ENCODE data around the gene MTG2.

The MTG2 gene

DNA sequence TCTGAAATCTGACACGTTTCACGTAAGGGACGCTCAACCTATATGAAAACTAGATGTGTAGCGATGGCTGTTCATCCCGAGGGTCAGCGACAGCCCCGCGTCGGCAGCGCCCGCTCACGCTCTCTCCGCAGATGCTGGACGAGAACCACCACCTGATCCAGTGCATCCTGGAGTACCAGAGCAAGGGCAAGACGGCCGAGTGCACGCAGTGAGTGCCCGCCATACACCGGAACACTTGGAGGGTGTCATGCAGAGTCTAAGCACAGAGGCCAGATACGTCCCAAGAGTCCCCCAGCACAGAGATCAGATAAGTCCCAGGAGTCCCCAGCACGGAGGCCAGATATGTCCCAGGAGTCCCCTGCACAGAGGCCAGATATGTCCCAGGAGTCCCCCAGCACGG lies 24.3 kb upstream of the MTG2 start:
- no peaks in the 10 kb centered on the region for H4K20me1 ChIP-seq (ENCODE audit: insufficient read depth, low read length)
- TF ChIP-seq EZH2phosphoT487 (IDR thresholded peaks at IDR 0.05; ENCODE audit: low read length): no peak
- no peak for TF ChIP-seq EZH2 (optimal IDR thresholded peaks at IDR 0.05; ENCODE audit: low read depth, low read length)
- TF ChIP-seq, protein P1, sequence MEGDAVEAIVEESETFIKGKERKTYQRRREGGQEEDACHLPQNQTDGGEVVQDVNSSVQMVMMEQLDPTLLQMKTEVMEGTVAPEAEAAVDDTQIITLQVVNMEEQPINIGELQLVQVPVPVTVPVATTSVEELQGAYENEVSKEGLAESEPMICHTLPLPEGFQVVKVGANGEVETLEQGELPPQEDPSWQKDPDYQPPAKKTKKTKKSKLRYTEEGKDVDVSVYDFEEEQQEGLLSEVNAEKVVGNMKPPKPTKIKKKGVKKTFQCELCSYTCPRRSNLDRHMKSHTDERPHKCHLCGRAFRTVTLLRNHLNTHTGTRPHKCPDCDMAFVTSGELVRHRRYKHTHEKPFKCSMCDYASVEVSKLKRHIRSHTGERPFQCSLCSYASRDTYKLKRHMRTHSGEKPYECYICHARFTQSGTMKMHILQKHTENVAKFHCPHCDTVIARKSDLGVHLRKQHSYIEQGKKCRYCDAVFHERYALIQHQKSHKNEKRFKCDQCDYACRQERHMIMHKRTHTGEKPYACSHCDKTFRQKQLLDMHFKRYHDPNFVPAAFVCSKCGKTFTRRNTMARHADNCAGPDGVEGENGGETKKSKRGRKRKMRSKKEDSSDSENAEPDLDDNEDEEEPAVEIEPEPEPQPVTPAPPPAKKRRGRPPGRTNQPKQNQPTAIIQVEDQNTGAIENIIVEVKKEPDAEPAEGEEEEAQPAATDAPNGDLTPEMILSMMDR (IDR thresholded peaks at IDR 0.05; ENCODE audit: low read length): no peak
- H3K4me1 ChIP-seq (ENCODE audit: low read length): no peaks in the 10 kb centered on the region
- H3K27me3 ChIP-seq (replicated peaks; ENCODE audit: insufficient read depth, low read length): no peaks in the 10 kb centered on the region
- H3F3A ChIP-seq (ENCODE audit: insufficient read depth, low read length): no peaks in the 10 kb centered on the region
- H2AFZ ChIP-seq (ENCODE audit: low read length): no peak overlapping the region
- H3K9me3 ChIP-seq (replicated peaks; ENCODE audit: insufficient read depth, low read length): no peaks in the 10 kb centered on the region
- no peak overlapping the region for H3K4me3 ChIP-seq (ENCODE audit: low read length)
- no peak overlapping the region for H3K27ac ChIP-seq (ENCODE audit: low read length)
- DNase-seq: no peak
- no peaks in the 10 kb centered on the region for H3K9me2 ChIP-seq (replicated peaks; ENCODE audit: insufficient read depth, low read length)
- no peaks in the 10 kb centered on the region for H3K36me3 ChIP-seq (replicated peaks; ENCODE audit: insufficient read depth, low read length)
- no peak overlapping the region for H3K9ac ChIP-seq (ENCODE audit: low read length)
- H3K79me2 ChIP-seq (ENCODE audit: low read length): peaks cover 43% of the 10 kb centered on the region
- no peak overlapping the region for H3K4me2 ChIP-seq (ENCODE audit: low read depth, low read length)

DNA sequence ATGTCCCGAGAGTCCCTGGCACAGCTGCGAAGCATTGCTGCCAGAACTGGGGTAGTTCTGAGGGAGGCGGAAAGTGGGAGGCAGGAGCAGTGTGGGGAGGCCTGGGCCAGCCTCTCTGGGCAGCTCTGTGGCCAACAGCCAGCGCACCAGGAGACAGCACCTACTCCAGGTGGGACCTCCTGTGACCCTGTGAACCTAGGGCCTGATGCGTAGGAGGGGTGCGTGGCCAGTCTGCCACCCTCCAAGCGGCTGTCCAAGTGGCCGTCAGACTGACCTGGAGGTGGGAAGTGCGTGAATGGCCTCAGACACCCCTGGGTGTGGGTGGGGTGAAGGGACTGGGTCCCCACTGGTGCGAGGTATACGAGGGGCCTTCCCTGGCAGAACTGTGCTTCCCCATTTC lies 23.8 kb upstream of the MTG2 start:
- Histone ChIP-seq H4K20me1 (ENCODE audit: insufficient read depth, low read length) (no peaks in the 10 kb centered on the region), H3K79me2 (ENCODE audit: low read length) (peaks cover 40% of the 10 kb centered on the region)

DNA sequence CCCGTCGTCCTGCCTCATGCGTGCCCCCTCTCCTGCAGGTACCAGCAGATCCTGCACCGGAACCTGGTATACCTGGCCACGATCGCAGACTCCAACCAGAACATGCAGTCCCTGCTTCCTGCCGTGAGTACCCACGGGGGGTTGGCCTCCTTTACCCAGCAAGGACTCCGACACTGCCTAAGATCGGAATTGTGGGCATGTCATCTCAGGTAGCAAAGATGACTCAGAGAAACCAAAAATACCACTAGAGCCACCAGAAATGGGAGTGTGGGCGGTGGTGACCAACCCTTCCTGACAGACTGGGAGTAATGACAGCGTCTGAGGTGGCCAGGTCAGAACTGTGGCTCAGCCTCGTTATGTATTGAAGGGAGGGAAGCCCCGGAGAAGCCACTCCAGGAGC lies 23.0 kb upstream of the MTG2 start:
- Histone ChIP-seq H3K4me2 (ENCODE audit: low read depth, low read length) (no peak overlapping the region), H2AFZ (ENCODE audit: low read length) (no peak overlapping the region)
- DNase-seq: no peak

More for the DNA sequence above, 23.8 kb upstream of the MTG2 start:
- no peaks in the 10 kb centered on the region for H3K4me1 ChIP-seq (ENCODE audit: low read length)
- H2AFZ ChIP-seq (ENCODE audit: low read length): no peak overlapping the region
- no peaks in the 10 kb centered on the region for H3K36me3 ChIP-seq (replicated peaks; ENCODE audit: insufficient read depth, low read length)
- H3F3A ChIP-seq (ENCODE audit: insufficient read depth, low read length): no peaks in the 10 kb centered on the region
- DNase-seq: no peak
- H3K4me2 ChIP-seq (ENCODE audit: low read depth, low read length): no peak overlapping the region
- no peaks in the 10 kb centered on the region for H3K27me3 ChIP-seq (replicated peaks; ENCODE audit: insufficient read depth, low read length)
- no peaks in the 10 kb centered on the region for H3K9me3 ChIP-seq (replicated peaks; ENCODE audit: insufficient read depth, low read length)
- H3K27ac ChIP-seq (ENCODE audit: low read length): no peak overlapping the region
- H3K4me3 ChIP-seq (ENCODE audit: low read length): no peak overlapping the region
- TF ChIP-seq EZH2 (optimal IDR thresholded peaks at IDR 0.05; ENCODE audit: low read depth, low read length): no peak
- TF ChIP-seq, protein P1 (IDR thresholded peaks at IDR 0.05; ENCODE audit: low read length): no peak
- TF ChIP-seq EZH2phosphoT487 (IDR thresholded peaks at IDR 0.05; ENCODE audit: low read length): no peak
- H3K9me2 ChIP-seq (replicated peaks; ENCODE audit: insufficient read depth, low read length): no peaks in the 10 kb centered on the region
- no peak overlapping the region for H3K9ac ChIP-seq (ENCODE audit: low read length)

More for the DNA sequence above, 23.0 kb upstream of the MTG2 start:
- H3K79me2 ChIP-seq (ENCODE audit: low read length): peaks cover 32% of the 10 kb centered on the region
- H3F3A ChIP-seq (ENCODE audit: insufficient read depth, low read length): no peaks in the 10 kb centered on the region
- no peaks in the 10 kb centered on the region for H3K9me2 ChIP-seq (replicated peaks; ENCODE audit: insufficient read depth, low read length)
- H3K36me3 ChIP-seq (replicated peaks; ENCODE audit: insufficient read depth, low read length): no peaks in the 10 kb centered on the region
- H3K9me3 ChIP-seq (replicated peaks; ENCODE audit: insufficient read depth, low read length): no peaks in the 10 kb centered on the region
- H3K4me1 ChIP-seq (ENCODE audit: low read length): no peaks in the 10 kb centered on the region
- TF ChIP-seq, protein P1 (IDR thresholded peaks at IDR 0.05; ENCODE audit: low read length): no peak
- no peak for TF ChIP-seq EZH2 (optimal IDR thresholded peaks at IDR 0.05; ENCODE audit: low read depth, low read length)
- TF ChIP-seq EZH2phosphoT487 (IDR thresholded peaks at IDR 0.05; ENCODE audit: low read length): no peak
- no peak overlapping the region for H3K9ac ChIP-seq (ENCODE audit: low read length)
- no peaks in the 10 kb centered on the region for H3K27me3 ChIP-seq (replicated peaks; ENCODE audit: insufficient read depth, low read length)
- no peaks in the 10 kb centered on the region for H4K20me1 ChIP-seq (ENCODE audit: insufficient read depth, low read length)
- H3K4me3 ChIP-seq (ENCODE audit: low read length): no peak overlapping the region
- H3K27ac ChIP-seq (ENCODE audit: low read length): no peak overlapping the region

All from MM.1S (cell line).